ENCODE measurements around the gene CCDC167. TPM values are rescaled to one million over a fixed set of nuclear protein-coding genes. Genes with fewer than 3 reads are reported as not detected.

The CCDC167 gene
- total RNA-seq, 1 experiment from 2014 or later = 31.5 TPM

DNA sequence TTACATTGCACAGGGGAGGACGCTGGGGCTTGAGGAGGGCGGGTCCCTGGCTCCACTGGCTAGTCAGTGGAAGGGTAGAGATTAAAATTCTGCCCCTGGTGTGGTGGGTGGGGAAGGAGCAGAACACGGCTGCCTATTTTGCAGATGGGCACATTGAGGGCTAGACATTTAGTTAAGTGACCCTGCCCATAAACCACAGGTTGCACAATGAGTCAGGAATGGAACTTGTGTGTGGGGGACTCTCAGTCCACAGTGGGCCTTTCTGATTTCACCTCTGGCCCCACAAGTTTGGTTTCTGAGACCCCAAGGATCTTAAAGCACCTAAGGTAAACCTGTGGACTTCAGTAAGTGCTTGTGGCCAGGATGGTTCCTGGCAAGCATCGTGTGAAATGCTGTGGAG is 22.0 kb upstream of the CCDC167 start:
- no peak overlapping the region for H3K27ac ChIP-seq (ENCODE audit: low read depth, low read length, poor library complexity, severe bottlenecking)
- TF ChIP-seq, protein P1, sequence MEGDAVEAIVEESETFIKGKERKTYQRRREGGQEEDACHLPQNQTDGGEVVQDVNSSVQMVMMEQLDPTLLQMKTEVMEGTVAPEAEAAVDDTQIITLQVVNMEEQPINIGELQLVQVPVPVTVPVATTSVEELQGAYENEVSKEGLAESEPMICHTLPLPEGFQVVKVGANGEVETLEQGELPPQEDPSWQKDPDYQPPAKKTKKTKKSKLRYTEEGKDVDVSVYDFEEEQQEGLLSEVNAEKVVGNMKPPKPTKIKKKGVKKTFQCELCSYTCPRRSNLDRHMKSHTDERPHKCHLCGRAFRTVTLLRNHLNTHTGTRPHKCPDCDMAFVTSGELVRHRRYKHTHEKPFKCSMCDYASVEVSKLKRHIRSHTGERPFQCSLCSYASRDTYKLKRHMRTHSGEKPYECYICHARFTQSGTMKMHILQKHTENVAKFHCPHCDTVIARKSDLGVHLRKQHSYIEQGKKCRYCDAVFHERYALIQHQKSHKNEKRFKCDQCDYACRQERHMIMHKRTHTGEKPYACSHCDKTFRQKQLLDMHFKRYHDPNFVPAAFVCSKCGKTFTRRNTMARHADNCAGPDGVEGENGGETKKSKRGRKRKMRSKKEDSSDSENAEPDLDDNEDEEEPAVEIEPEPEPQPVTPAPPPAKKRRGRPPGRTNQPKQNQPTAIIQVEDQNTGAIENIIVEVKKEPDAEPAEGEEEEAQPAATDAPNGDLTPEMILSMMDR (conservative IDR thresholded peaks at IDR 0.05; ENCODE audit: low read depth, low read length) = no peak
- TF ChIP-seq EZH2 (IDR thresholded peaks at IDR 0.05; ENCODE audit: borderline replicate concordance, low read depth, low read length, poor library complexity, severe bottlenecking) = no peak
- no peak overlapping the region for H3K4me3 ChIP-seq (ENCODE audit: low read depth, low read length, poor library complexity, severe bottlenecking)
- ChIA-PET CTCF (no interaction called here), POLR2A (ENCODE audit: low non-redundant PET) (no interaction called here)
- intact Hi-C loops (cut with micrococcal nuclease; ENCODE audit: unreplicated experiment) = no loop called here
- DNase-seq (ENCODE audit: low spot score) = no peak
- H3K4me1 ChIP-seq (ENCODE audit: insufficient read depth, low read length, poor library complexity, severe bottlenecking) = no peaks in the 10 kb centered on the region
- H3K36me3 ChIP-seq (ENCODE audit: insufficient read depth, low read length, poor library complexity, severe bottlenecking) = no peaks in the 10 kb centered on the region
- no peaks in the 10 kb centered on the region for H3K9me3 ChIP-seq (ENCODE audit: low read depth, low read length, poor library complexity, severe bottlenecking)
- no peaks in the 10 kb centered on the region for H3K27me3 ChIP-seq (replicated peaks; ENCODE audit: insufficient read depth, low read depth, low read length, poor library complexity)
- no TSS peak for BruUV-seq (replicated peaks)

GRCh38 chr6:37520926-37521325 is 21.2 kb upstream of the CCDC167 start:
- H3K27ac ChIP-seq (ENCODE audit: low read depth, low read length, poor library complexity, severe bottlenecking) = no peak overlapping the region
- POLR2A ChIA-PET (ENCODE audit: low non-redundant PET) = no interaction called here
- no peaks in the 10 kb centered on the region for H3K27me3 ChIP-seq (replicated peaks; ENCODE audit: insufficient read depth, low read depth, low read length, poor library complexity)
- DNase-seq (ENCODE audit: low spot score) = no peak
- no peak for TF ChIP-seq EZH2 (IDR thresholded peaks at IDR 0.05; ENCODE audit: borderline replicate concordance, low read depth, low read length, poor library complexity, severe bottlenecking)
- TF ChIP-seq, protein P1 (conservative IDR thresholded peaks at IDR 0.05; ENCODE audit: low read depth, low read length) = no peak
- no peaks in the 10 kb centered on the region for H3K36me3 ChIP-seq (ENCODE audit: insufficient read depth, low read length, poor library complexity, severe bottlenecking)
- no peak overlapping the region for H3K4me3 ChIP-seq (ENCODE audit: low read depth, low read length, poor library complexity, severe bottlenecking)
- CTCF ChIA-PET = no interaction called here
- no peaks in the 10 kb centered on the region for H3K4me1 ChIP-seq (ENCODE audit: insufficient read depth, low read length, poor library complexity, severe bottlenecking)
- no peaks in the 10 kb centered on the region for H3K9me3 ChIP-seq (ENCODE audit: low read depth, low read length, poor library complexity, severe bottlenecking)
- intact Hi-C loops (cut with micrococcal nuclease; ENCODE audit: unreplicated experiment) = no loop called here
- BruUV-seq (replicated peaks) = no TSS peak

GRCh38 chr6:37519461-37519860 is 19.8 kb upstream of the CCDC167 start:
- CTCF ChIA-PET = interaction anchor here (0.7 kb wide), 1 partner anchor 122 kb away, joined by 4 read pairs; no protein-coding TSS in a partner anchor

More at GRCh38 chr6:37519461-37519860, 19.8 kb upstream of the CCDC167 start:
- H3K4me1 ChIP-seq (ENCODE audit: insufficient read depth, low read length, poor library complexity, severe bottlenecking) = no peaks in the 10 kb centered on the region
- no peak for TF ChIP-seq EZH2 (IDR thresholded peaks at IDR 0.05; ENCODE audit: borderline replicate concordance, low read depth, low read length, poor library complexity, severe bottlenecking)
- TF ChIP-seq, protein P1 (conservative IDR thresholded peaks at IDR 0.05; ENCODE audit: low read depth, low read length) = no peak
- no peak overlapping the region for H3K27ac ChIP-seq (ENCODE audit: low read depth, low read length, poor library complexity, severe bottlenecking)
- no peaks in the 10 kb centered on the region for H3K27me3 ChIP-seq (replicated peaks; ENCODE audit: insufficient read depth, low read depth, low read length, poor library complexity)
- no TSS peak for BruUV-seq (replicated peaks)
- no peak overlapping the region for H3K4me3 ChIP-seq (ENCODE audit: low read depth, low read length, poor library complexity, severe bottlenecking)
- H3K36me3 ChIP-seq (ENCODE audit: insufficient read depth, low read length, poor library complexity, severe bottlenecking) = no peaks in the 10 kb centered on the region
- H3K9me3 ChIP-seq (ENCODE audit: low read depth, low read length, poor library complexity, severe bottlenecking) = no peaks in the 10 kb centered on the region
- DNase-seq (ENCODE audit: low spot score) = no peak
- intact Hi-C loops (cut with micrococcal nuclease; ENCODE audit: unreplicated experiment) = no loop called here
- POLR2A ChIA-PET (ENCODE audit: low non-redundant PET) = no interaction called here

Data from A673 (cell line).